Esophagus squamous epithelium (tissue), 5 donors: Measurements from ENCODE around the gene ABCC12. TPM values are rescaled to one million over a fixed set of nuclear protein-coding genes. Genes with fewer than 3 reads are reported as not detected.

Source experiments
- DNase-seq: peaks from one replicate; lab custom pipeline; 2025; lab: John Stamatoyannopoulos, UW
- H3K27ac ChIP-seq, 4 donors: fragments of 200-600 bp; sonication (generic); one replicate each; pipeline ENCODE4 v1.5.1; 2016 to 2019; ENCODE audit warnings: mild to moderate bottlenecking in 1 of 4
- H3K27me3 ChIP-seq, 4 donors: fragments of 200-600 bp; sonication (generic); 1 replicate in 3 of 4; 2 replicates in 1 of 4; pipeline versions ENCODE4 v1.5.1 to v1.6.0; 2017 to 2021; ENCODE audit warnings: antibody characterized with exemption in 1 of 4
- H3K36me3 ChIP-seq, 3 donors: fragments of 200-600 bp; sonication (generic); one replicate each; pipeline ENCODE4 v1.5.1; 2016 to 2019
- H3K4me1 ChIP-seq, 3 donors: fragments of 200-600 bp; sonication (generic); one replicate each; pipeline ENCODE4 v1.5.1; 2017 to 2019
- H3K4me3 ChIP-seq, 4 donors: fragments of 200-600 bp; sonication (generic); 1 replicate in 3 of 4; 2 replicates in 1 of 4; pipeline ENCODE4 v1.5.1; 2016 to 2019; ENCODE audit warnings: mild to moderate bottlenecking in 2 of 4, moderate library complexity in 1 of 4
- H3K9me3 ChIP-seq, 3 donors: fragments of 200-600 bp; sonication (generic); one replicate each; pipeline ENCODE4 v1.5.1; 2016 to 2019
- POLR2A ChIP-seq, 4 donors: fragments of 450-650 bp; IDR thresholded peaks; one replicate each; pipeline ENCODE4 v1.6.1; 2017; ENCODE audit warnings: antibody characterized with exemption in 4 of 4, mild to moderate bottlenecking in 4 of 4, moderate library complexity in 3 of 4
- WGBS, 2 donors: methylation state at CpG; one replicate each; pipeline ENCODE4 v1.1.5; 2018; 5-methylcytosine and 5-hydroxymethylcytosine counted together
- intact Hi-C: fragments of 100-400 bp; cut with DNase I; formaldehyde crosslinking; loops from one replicate; pipeline ENCODE4 v1.15.0; 2022
- total RNA-seq, 4 donors: library from RNA; depleted of rRNA; stranded (reverse); fragments of >200 nt; gene quantifications; one replicate each; pipeline ENCODE4 v1.1.0, GENCODE V29; 2016
- TF ChIP-seq, protein P1 (sequence below), 6 experiments: fragments of 450-650 bp in 4 of 6; fragments of 200-600 bp in 2 of 6; sonication (generic) in 2 of 6; IDR thresholded peaks; one replicate each; pipeline ENCODE4 v1.5.1; 2016 to 2019; ENCODE audit warnings: antibody characterized with exemption in 6 of 6, mild to moderate bottlenecking in 4 of 6, moderate library complexity in 4 of 6
- donor health status: DM: yes; HTN: yes; CAD: no.

Gene ABCC12
- total RNA-seq, 4 donors from 2014 or later: not detected

DNA sequence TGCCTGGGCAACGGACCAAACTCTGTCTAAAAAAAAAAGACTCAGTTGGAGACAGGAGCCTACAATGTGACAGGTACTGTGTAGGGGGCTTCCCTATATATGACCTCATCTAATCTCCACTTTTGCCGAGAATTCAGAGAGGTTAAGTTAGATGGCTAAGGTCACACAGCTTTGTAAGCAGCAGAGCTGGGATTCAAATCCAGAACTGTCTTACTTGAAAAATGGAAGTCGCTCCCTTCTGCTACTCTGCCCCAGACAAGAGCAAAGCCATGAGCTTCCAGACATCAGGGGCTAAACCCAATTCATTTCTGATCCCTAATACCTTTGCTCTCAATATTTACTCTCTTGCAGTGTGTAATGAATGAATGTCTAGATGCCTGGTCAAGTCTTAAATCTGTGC, 41.5 kb upstream of the ABCC12 start:
- intact Hi-C loops: no loop called here
- 82 to 94% methylated on average over 3 of the region's 3 CpGs for WGBS, 2 donors

DNA sequence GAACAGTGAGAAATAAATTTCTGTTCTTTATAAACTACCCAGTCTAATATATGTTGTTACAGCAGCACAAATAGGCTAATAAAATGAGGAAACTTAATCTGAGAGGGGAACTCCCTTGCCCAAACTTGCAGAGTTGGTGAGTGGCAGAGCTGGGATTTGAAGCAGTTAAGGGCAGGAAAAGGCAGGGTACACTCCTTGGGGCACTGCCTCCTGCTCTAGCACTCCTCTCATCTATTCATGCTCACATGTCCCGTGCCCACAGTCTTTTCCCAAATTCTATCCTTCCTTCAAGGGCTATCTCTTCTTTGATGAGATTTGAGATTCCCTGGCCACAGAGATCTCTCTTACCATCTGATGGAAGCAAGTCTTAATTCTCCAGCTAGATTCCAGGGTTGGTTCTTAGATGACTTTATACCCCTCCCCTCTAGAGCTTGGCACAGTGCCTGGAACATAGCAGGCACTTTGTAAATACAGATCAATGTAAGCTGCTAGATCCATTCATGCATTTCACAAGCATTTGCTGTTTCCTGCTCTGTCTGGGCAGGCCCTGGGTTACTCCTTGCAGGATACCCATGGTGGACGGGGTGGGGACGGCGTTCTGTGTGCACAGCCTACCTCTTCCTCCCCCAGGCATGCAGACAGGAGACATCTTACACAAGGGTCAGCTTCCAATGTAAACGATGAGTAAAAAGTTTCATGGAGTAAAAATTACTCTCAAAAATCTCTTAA, 39.2 kb upstream of the ABCC12 start:
- intact Hi-C loops: no loop called here
- Histone ChIP-seq H3K4me3 (no peak overlapping the region), H3K27me3 (no peaks in the 10 kb centered on the region), H3K9me3 (no peaks in the 10 kb centered on the region), H3K36me3 (no peaks in the 10 kb centered on the region), H3K27ac (peak overlapping the region in 3 of 4 donors; percentile 16 to 56 (median 45)), H3K4me1 (peaks cover 0 to 21% (median 3%) of the 10 kb centered on the region in 3 donors)
- DNase-seq: no peak
- 12 to 17% methylated on average over 5 of the region's 5 CpGs for WGBS, 2 donors
- TF ChIP-seq, protein P1, sequence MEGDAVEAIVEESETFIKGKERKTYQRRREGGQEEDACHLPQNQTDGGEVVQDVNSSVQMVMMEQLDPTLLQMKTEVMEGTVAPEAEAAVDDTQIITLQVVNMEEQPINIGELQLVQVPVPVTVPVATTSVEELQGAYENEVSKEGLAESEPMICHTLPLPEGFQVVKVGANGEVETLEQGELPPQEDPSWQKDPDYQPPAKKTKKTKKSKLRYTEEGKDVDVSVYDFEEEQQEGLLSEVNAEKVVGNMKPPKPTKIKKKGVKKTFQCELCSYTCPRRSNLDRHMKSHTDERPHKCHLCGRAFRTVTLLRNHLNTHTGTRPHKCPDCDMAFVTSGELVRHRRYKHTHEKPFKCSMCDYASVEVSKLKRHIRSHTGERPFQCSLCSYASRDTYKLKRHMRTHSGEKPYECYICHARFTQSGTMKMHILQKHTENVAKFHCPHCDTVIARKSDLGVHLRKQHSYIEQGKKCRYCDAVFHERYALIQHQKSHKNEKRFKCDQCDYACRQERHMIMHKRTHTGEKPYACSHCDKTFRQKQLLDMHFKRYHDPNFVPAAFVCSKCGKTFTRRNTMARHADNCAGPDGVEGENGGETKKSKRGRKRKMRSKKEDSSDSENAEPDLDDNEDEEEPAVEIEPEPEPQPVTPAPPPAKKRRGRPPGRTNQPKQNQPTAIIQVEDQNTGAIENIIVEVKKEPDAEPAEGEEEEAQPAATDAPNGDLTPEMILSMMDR (IDR thresholded peaks at IDR 0.05): no peak
- TF ChIP-seq POLR2A (IDR thresholded peaks at IDR 0.05): no peak

More for the DNA sequence above, 41.5 kb upstream of the ABCC12 start:
- no peak for TF ChIP-seq POLR2A (IDR thresholded peaks at IDR 0.05)
- TF ChIP-seq, protein P1 (IDR thresholded peaks at IDR 0.05): no peak
- Histone ChIP-seq H3K4me3 (no peak overlapping the region), H3K36me3 (no peaks in the 10 kb centered on the region), H3K4me1 (peaks cover 0 to 21% (median 3%) of the 10 kb centered on the region in 3 donors), H3K27ac (no peak overlapping the region), H3K9me3 (no peaks in the 10 kb centered on the region), H3K27me3 (no peaks in the 10 kb centered on the region)
- no peak for DNase-seq

DNA sequence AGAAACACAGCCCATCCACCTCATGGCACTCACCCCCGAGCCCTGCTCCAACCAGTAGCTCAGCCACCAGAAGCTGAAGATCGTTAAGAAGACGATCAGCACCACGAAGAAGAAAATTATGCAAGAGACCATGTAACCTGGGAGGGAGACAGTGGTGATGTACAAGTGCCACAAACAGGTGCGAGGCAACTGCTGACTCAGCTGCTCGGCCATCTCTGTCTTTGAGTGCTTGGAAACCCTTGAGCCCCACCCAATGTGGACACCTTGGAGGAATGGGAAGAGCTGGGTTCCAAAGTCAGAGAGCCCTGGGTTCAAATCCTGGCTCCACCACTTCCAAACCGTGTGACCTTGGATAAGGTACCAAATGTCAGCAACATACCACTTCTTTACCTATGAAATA, 38.1 kb upstream of the ABCC12 start:
- no peak for DNase-seq
- 70 to 89% methylated on average over 2 to 5 of the region's 7 CpGs for WGBS, 2 donors
- intact Hi-C loops: no loop called here
- no peak for TF ChIP-seq POLR2A (IDR thresholded peaks at IDR 0.05)
- TF ChIP-seq, protein P1 (IDR thresholded peaks at IDR 0.05): no peak
- Histone ChIP-seq H3K27ac (no peak overlapping the region), H3K36me3 (no peaks in the 10 kb centered on the region), H3K4me3 (no peak overlapping the region), H3K4me1 (peaks cover 0 to 21% (median 3%) of the 10 kb centered on the region in 3 donors), H3K27me3 (no peaks in the 10 kb centered on the region), H3K9me3 (no peaks in the 10 kb centered on the region)

DNA sequence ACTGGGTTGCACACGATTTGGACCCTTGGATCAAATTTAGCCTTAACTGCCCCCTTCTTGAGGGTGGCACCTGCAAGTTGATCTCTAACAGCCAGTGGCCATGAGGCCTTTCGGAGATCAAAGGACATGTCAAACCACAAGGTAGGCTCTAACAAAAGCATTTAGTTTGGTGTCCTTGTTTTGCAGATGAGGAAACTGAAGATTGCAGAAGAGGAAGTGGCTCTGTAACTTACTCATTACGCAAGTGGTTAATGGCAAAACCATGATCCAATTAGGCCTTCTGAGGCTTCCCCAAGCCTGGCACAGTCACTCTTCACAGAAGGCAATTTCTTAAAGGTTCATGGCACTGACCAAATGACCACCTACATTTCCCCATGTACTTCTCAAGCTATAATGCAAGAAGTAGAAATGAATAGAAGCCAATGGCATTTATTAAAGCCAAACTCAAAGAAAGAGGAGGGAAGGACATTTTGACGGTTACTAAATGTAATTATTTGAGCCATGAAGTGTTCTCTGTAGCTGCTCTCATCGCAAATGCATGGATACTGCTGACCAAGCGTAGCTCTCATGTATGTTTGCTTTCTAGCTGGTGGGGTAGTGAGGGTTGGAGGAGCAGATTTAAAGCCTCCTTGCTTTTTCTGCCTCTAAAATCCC, 32.8 kb upstream of the ABCC12 start:
- no peaks in the 10 kb centered on the region for H3K9me3 ChIP-seq
- WGBS, 2 donors: 67 to 81% methylated on average over 6 of the region's 6 CpGs
- TF ChIP-seq POLR2A (IDR thresholded peaks at IDR 0.05): no peak
- TF ChIP-seq, protein P1 (IDR thresholded peaks at IDR 0.05): no peak
- intact Hi-C loops: no loop called here
- no peaks in the 10 kb centered on the region for H3K36me3 ChIP-seq
- H3K4me3 ChIP-seq: no peak overlapping the region
- no peak for DNase-seq
- H3K27ac ChIP-seq: no peak overlapping the region
- H3K4me1 ChIP-seq: no peaks in the 10 kb centered on the region
- H3K27me3 ChIP-seq: no peaks in the 10 kb centered on the region

DNA sequence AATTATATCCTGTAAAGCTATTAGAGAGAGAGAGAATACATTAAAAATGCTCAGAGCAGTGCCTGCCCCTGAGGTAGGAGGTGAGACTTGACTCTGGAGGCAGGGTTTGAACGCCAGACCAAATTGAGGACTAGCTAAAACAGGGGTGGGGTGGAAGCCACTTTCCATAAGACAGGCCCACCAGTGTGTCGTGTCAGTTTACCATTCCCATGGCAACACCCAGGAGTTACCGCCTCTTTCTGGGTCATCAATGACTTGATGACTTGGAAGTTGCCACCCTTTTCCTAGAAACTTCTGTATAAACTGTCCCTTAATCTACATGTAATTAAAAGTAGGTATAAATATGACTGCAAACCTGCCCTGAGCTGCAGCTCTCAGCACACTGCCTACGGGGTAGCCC, 32.0 kb upstream of the ABCC12 start:
- intact Hi-C loops: no loop called here
- Histone ChIP-seq H3K27ac (no peak overlapping the region), H3K4me1 (no peaks in the 10 kb centered on the region), H3K9me3 (no peaks in the 10 kb centered on the region), H3K4me3 (no peak overlapping the region), H3K36me3 (no peaks in the 10 kb centered on the region), H3K27me3 (no peaks in the 10 kb centered on the region)
- 81 to 93% methylated on average over 4 of the region's 4 CpGs for WGBS, 2 donors
- no peak for TF ChIP-seq POLR2A (IDR thresholded peaks at IDR 0.05)
- TF ChIP-seq, protein P1 (IDR thresholded peaks at IDR 0.05): no peak
- no peak for DNase-seq
